A549 (cell line): Measurements from ENCODE around the gene CUL7. TPM values are rescaled to one million over a fixed set of nuclear protein-coding genes. Genes with fewer than 3 reads are reported as not detected.
A peak's percentile ranks its signal among the peaks of the same experiment; 100 is the strongest.

ENCODE experiments used
- ATAC-seq, 2 experiments: fragments of 200-7000 bp in 1 of 2; fragments of >200 bp in 1 of 2; cut with Nextera tagmentation in 1 of 2; cut with Tn5 transposase in 1 of 2; 3 replicates each; pipeline versions ENCODE4 v1.8.0 to v1.9.1; 2018 to 2020; ENCODE audit warnings: mild to moderate bottlenecking in 1 of 2, moderate library complexity in 1 of 2
- CTCF ChIA-PET: fragments of 300-600 bp; sonication (Branson Sonifier 250); formaldehyde crosslinking; extraction: SDS; loops from one replicate; lab custom pipeline; 2021; ENCODE audit warnings: antibody characterized with exemption, inconsistent platforms; lab: Yijun Ruan, JAX
- POLR2A ChIA-PET: fragments of 350-600 bp; formaldehyde crosslinking; extraction: SDS; loops from one replicate; lab custom pipeline; 2021; ENCODE audit warnings: antibody characterized with exemption, inconsistent platforms; lab: Yijun Ruan, JAX
- DNase-seq, 2 experiments: peaks; one replicate each; pipeline versions ENCODE4 v3.0.0 to v3.0.0-alpha.2; 2011 to 2016; ENCODE audit warnings: low read depth in 1 of 2, low spot score in 1 of 2
- FAIRE-seq: peaks from 2 replicates; lab custom pipeline; 2011; peaks lifted over from hg19 to GRCh38; lab: Jason Lieb, UNC
- H3K27ac ChIP-seq, 2 experiments: fragments of >200 bp; sonication (Bioruptor Twin); formaldehyde crosslinking; 3 replicates each; pipeline ENCODE4 v1.5.1; 2016 to 2017
- H3K4me1 ChIP-seq: fragments of >200 bp; sonication (Bioruptor Twin); formaldehyde crosslinking; 3 replicates; pipeline ENCODE4 v1.6.1; 2016
- H3K4me2 ChIP-seq: fragments of >200 bp; sonication (Bioruptor Twin); formaldehyde crosslinking; 3 replicates; pipeline ENCODE4 v1.6.1; 2016
- H3K4me3 ChIP-seq: fragments of >200 bp; sonication (Bioruptor Twin); formaldehyde crosslinking; 3 replicates; pipeline ENCODE4 v1.5.1; 2016
- H3K9me3 ChIP-seq: fragments of >200 bp; sonication (Bioruptor Twin); formaldehyde crosslinking; 3 replicates; pipeline ENCODE4 v1.6.1; 2016
- BHLHE40 ChIP-seq: IDR thresholded peaks from 2 replicates; pipeline ENCODE4 v1.6.1; 2012; ENCODE audit warnings: low read depth, low read length, inconsistent platforms
- CBX2 ChIP-seq: fragments of 200-600 bp; sonication (generic); IDR thresholded peaks from 2 replicates; pipeline ENCODE4 v1.6.1; 2016; ENCODE audit warnings: low read depth, mild to moderate bottlenecking, borderline replicate concordance
- CEBPB ChIP-seq, 2 experiments: fragments of >200 bp in 1 of 2; sonication (Bioruptor Twin) in 1 of 2; formaldehyde crosslinking in 1 of 2; IDR thresholded peaks; 2 replicates each; pipeline ENCODE4 v1.6.1; 2012 to 2016
- CHD2 ChIP-seq: fragments of 150-350 bp; IDR thresholded peaks from 2 replicates; pipeline ENCODE4 v1.6.1; 2014; ENCODE audit warnings: low read length; ENCODE audit not compliant: partially characterized antibody
- FOSB ChIP-seq: fragments of 250-450 bp; sonication (Bioruptor Pico); IDR thresholded peaks from 2 replicates; pipeline ENCODE4 v1.5.0; 2020; ENCODE audit warnings: mild to moderate bottlenecking, moderate library complexity
- FOSL2 ChIP-seq, 2 experiments: fragments of 450-650 bp in 1 of 2; fragments of >200 bp in 1 of 2; sonication (Bioruptor Twin) in 1 of 2; formaldehyde crosslinking; IDR thresholded peaks; 2 replicates each; pipeline versions ENCODE4 v1.5.0 to v1.6.1; 2016 to 2020; ENCODE audit warnings: mild to moderate bottlenecking in 1 of 2, moderate library complexity in 1 of 2
- GATA3 ChIP-seq: IDR thresholded peaks from 2 replicates; pipeline ENCODE4 v1.6.1; 2012; ENCODE audit warnings: borderline replicate concordance
- HOXB5 ChIP-seq: fragments of 250-450 bp; sonication (Bioruptor Pico); IDR thresholded peaks from 2 replicates; pipeline ENCODE4 v1.5.0; 2020; ENCODE audit warnings: mild to moderate bottlenecking, moderate library complexity
- JUNB ChIP-seq: fragments of >200 bp; sonication (Bioruptor Twin); formaldehyde crosslinking; IDR thresholded peaks from 2 replicates; pipeline ENCODE4 v1.6.1; 2016
- KDM1A ChIP-seq: fragments of 200-600 bp; sonication (generic); IDR thresholded peaks from 2 replicates; pipeline ENCODE4 v1.6.1; 2016; ENCODE audit warnings: low read depth, mild to moderate bottlenecking
- KDM5A ChIP-seq: fragments of 200-600 bp; sonication (generic); IDR thresholded peaks from 2 replicates; pipeline ENCODE4 v1.6.1; 2016; ENCODE audit warnings: antibody characterized with exemption, mild to moderate bottlenecking
- NR3C1 ChIP-seq: fragments of >200 bp; sonication (Bioruptor Twin); formaldehyde crosslinking; IDR thresholded peaks from 3 replicates; pipeline ENCODE4 v1.6.1; 2017
- PHF8 ChIP-seq: fragments of 200-600 bp; sonication (generic); IDR thresholded peaks from 2 replicates; pipeline ENCODE4 v1.6.1; 2016; ENCODE audit warnings: low read depth, mild to moderate bottlenecking, antibody characterized with exemption, moderate library complexity, borderline replicate concordance
- POLR2AphosphoS2 ChIP-seq: conservative IDR thresholded peaks from 2 replicates; pipeline ENCODE4 v1.6.1; 2012; ENCODE audit warnings: low read length, improper control_type of control experiment, inconsistent platforms
- RAD21 ChIP-seq, 2 experiments: fragments of >200 bp in 1 of 2; sonication (Bioruptor Twin) in 1 of 2; formaldehyde crosslinking in 1 of 2; IDR thresholded peaks in 1 of 2; conservative IDR thresholded peaks in 1 of 2; 2 replicates in 1 of 2; 3 replicates in 1 of 2; pipeline ENCODE4 v1.6.1; 2012 to 2018; ENCODE audit warnings: inconsistent platforms in 1 of 2
- RCOR1 ChIP-seq: fragments of 150-350 bp; IDR thresholded peaks from 2 replicates; pipeline ENCODE4 v1.6.1; 2014; ENCODE audit warnings: antibody characterized with exemption, low read length, low read depth
- RFX5 ChIP-seq: fragments of 450-650 bp; IDR thresholded peaks from 2 replicates; pipeline ENCODE4 v1.7.1; 2014; ENCODE audit warnings: antibody characterized with exemption, mild to moderate bottlenecking, moderate library complexity
- SREBF2 ChIP-seq: fragments of 450-650 bp; IDR thresholded peaks from 2 replicates; pipeline ENCODE4 v1.6.1; 2014; ENCODE audit warnings: mild to moderate bottlenecking, moderate library complexity
- TFCP2L1 ChIP-seq: fragments of 250-450 bp; sonication (Bioruptor Pico); IDR thresholded peaks from 2 replicates; pipeline ENCODE4 v1.5.0; 2021; ENCODE audit warnings: mild to moderate bottlenecking
- TP53 ChIP-seq: fragments of 250-450 bp; sonication (Bioruptor Pico); IDR thresholded peaks from 2 replicates; pipeline ENCODE4 v1.5.0; 2021; ENCODE audit warnings: mild to moderate bottlenecking, moderate library complexity
- ZFP36 ChIP-seq: fragments of 450-650 bp; IDR thresholded peaks from 2 replicates; pipeline ENCODE4 v1.6.1; 2014; ENCODE audit warnings: borderline replicate concordance; ENCODE audit not compliant: partially characterized antibody
- ZNF302 ChIP-seq: fragments of 250-450 bp; sonication (Bioruptor Pico); IDR thresholded peaks from 2 replicates; pipeline ENCODE4 v1.9.0; 2021; ENCODE audit warnings: inconsistent platforms, mild to moderate bottlenecking, moderate library complexity
- ZSCAN20 ChIP-seq: fragments of 250-450 bp; sonication (Bioruptor Pico); IDR thresholded peaks from 2 replicates; pipeline ENCODE4 v1.8.0; 2022; ENCODE audit warnings: mild to moderate bottlenecking, moderate library complexity
- WGBS: methylation state at CpG from one replicate; pipeline ENCODE4 v1.1.6; 2017; ENCODE audit errors: missing lambda C conversion rate; 5-methylcytosine and 5-hydroxymethylcytosine counted together
- polyA plus RNA-seq, 4 experiments: library from polyadenylated mRNA; depleted of rRNA in 3 of 4; stranded (reverse); fragments of >200 nt; fragmentation: RNase III in 1 of 4; extraction: RNeasy Plus Mini Kit Qiagen cat#74134 plus additional on column Dnase treatment in 1 of 4; gene quantifications; 2 replicates in 3 of 4; 3 replicates in 1 of 4; pipeline ENCODE4 v1.2.3, GENCODE V29; 2011 to 2017
- TF ChIP-seq, protein P1 (sequence below): fragments of 150-350 bp; IDR thresholded peaks from 2 replicates; pipeline ENCODE4 v1.6.1; 2014; ENCODE audit warnings: low read depth, mild to moderate bottlenecking, low read length
- TF ChIP-seq, protein P2 (sequence below): fragments of 250-450 bp; sonication (Bioruptor Pico); IDR thresholded peaks from 2 replicates; pipeline ENCODE4 v1.5.0; 2020; ENCODE audit warnings: low read depth, mild to moderate bottlenecking, moderate library complexity
- TF ChIP-seq, protein P3 (sequence below): IDR thresholded peaks from 2 replicates; pipeline ENCODE4 v1.6.1; 2012
- TF ChIP-seq, protein P4 (sequence below): fragments of >200 bp; sonication (Bioruptor Twin); formaldehyde crosslinking; IDR thresholded peaks from 3 replicates; pipeline ENCODE4 v1.5.1; 2016
- TF ChIP-seq, protein P5 (sequence below): fragments of >200 bp; sonication (Bioruptor Twin); formaldehyde crosslinking; IDR thresholded peaks from 3 replicates; pipeline ENCODE4 v1.6.1; 2016

The CUL7 gene
- polyA plus RNA-seq, 2 of the 4 experiments (the other 2 are of a cell fraction) = 10.0 to 12.1 TPM

DNA sequence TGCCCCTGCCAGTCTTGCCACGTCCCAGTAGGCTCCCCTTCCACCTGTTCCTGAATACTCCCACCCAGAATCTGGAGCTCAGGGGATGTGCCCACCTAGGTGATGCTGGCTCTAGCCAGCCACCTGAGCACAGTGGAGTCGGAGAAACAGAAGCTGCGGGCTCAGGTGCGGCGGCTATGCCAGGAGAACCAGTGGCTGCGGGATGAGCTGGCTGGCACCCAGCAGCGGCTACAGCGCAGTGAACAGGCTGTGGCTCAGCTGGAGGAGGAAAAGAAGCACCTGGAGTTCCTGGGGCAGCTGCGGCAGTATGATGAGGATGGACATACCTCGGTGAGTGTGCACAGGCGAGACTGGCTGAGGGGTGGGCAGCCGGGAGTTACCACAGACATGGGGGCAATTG lies 9.2 kb upstream of the CUL7 start (continued):
- TF ChIP-seq, protein P1, sequence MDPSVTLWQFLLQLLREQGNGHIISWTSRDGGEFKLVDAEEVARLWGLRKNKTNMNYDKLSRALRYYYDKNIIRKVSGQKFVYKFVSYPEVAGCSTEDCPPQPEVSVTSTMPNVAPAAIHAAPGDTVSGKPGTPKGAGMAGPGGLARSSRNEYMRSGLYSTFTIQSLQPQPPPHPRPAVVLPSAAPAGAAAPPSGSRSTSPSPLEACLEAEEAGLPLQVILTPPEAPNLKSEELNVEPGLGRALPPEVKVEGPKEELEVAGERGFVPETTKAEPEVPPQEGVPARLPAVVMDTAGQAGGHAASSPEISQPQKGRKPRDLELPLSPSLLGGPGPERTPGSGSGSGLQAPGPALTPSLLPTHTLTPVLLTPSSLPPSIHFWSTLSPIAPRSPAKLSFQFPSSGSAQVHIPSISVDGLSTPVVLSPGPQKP = no peak
- TF ChIP-seq RFX5 = no peak

DNA sequence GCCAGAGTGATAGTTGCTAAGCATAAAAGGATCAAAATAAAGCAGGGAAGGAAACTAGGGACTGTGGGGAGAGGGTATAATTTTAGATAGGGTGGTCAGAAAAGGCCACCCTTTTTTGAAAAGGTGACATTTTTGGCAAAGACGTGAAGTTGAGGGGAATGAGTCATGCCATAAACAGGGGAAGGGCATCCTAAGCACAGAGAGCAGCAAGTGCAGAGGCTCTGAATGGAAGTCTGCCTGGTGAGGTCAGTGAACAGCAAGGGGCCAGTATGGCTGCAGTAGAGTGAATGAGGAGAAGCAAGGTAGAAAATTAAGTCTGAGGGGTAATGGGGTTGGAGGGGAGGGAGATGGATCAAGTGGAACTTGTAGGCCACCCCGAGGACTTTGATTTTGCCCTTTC lies 8.2 kb upstream of the CUL7 start:
- CTCF ChIA-PET = no interaction called here
- POLR2A ChIA-PET = no interaction called here
- WGBS = 61% methylated on average over 2 of the region's 2 CpGs
- ATAC-seq (no peak), DNase-seq (no peak), FAIRE-seq (no peak)
- H3K4me3 ChIP-seq = no peak overlapping the region
- H3K4me1 ChIP-seq = peaks cover 14% of the 10 kb centered on the region
- TF ChIP-seq TP53 (CRISPR knock-in tag) = no peak
- TF ChIP-seq FOSL2 (IDR thresholded peaks at IDR 0.05) = no peak
- TF ChIP-seq FOSL2 (CRISPR knock-in tag; IDR thresholded peaks at IDR 0.05) = no peak
- TF ChIP-seq ZNF302 (CRISPR knock-in tag) = no peak
- no peak for TF ChIP-seq POLR2AphosphoS2
- TF ChIP-seq ZSCAN20 = no peak
- TF ChIP-seq FOSB = no peak
- no peak for TF ChIP-seq CEBPB (IDR thresholded peaks at IDR 0.05)
- no peak for TF ChIP-seq PHF8
- TF ChIP-seq RCOR1 = no peak
- TF ChIP-seq, protein P2, sequence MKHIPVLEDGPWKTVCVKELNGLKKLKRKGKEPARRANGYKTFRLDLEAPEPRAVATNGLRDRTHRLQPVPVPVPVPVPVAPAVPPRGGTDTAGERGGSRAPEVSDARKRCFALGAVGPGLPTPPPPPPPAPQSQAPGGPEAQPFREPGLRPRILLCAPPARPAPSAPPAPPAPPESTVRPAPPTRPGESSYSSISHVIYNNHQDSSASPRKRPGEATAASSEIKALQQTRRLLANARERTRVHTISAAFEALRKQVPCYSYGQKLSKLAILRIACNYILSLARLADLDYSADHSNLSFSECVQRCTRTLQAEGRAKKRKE (CRISPR knock-in tag) = no peak
- TF ChIP-seq CBX2 = no peak
- TF ChIP-seq ZFP36 = no peak
- TF ChIP-seq, protein P3, sequence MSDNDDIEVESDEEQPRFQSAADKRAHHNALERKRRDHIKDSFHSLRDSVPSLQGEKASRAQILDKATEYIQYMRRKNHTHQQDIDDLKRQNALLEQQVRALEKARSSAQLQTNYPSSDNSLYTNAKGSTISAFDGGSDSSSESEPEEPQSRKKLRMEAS = no peak
- TF ChIP-seq, protein P1 = no peak
- H3K27ac ChIP-seq = no peak overlapping the region
- H3K9me3 ChIP-seq = no peaks in the 10 kb centered on the region
- no peak overlapping the region for H3K4me2 ChIP-seq

DNA sequence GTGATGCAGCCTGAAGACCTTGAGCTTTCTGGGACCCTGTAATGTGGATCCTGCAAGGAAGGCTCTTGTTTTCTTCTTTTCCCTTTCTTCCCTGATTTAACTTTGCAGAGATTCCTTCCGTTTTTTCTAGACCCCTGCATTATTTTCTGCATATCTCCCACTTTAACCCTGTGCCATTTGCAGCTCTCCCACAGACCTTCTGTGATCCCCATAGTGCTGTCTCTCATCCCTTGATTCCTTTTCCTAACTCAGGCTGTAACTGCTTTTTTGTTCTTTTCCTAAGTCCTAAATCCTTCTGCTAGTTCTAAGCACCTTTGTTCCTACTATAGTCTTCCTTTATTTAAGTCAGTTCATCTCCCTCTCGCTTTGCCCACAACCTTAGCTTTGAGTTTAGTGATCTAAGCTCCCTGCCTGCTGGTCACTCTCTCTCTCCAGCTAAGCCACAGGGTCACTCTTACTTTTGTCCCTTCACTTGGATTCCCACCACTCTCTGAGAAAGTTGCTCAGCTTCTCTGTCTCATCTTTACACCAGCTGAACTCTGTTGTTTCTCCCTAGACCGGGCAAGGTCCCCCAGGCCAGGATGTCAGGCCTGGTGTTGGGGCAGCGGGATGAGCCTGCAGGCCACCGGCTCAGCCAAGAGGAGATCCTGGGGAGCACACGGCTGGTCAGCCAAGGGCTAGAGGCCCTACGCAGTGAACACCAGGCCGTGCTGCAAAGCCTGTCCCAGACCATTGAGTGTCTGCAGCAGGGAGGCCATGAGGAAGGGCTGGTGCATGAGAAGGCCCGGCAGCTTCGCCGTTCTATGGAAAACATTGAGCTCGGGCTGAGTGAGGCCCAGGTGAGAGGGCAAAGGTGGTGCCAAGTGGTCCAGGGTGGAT lies 7.3 kb upstream of the CUL7 start:
- 76% methylated on average over 7 of the region's 12 CpGs for WGBS
- Histone ChIP-seq H3K9me3 (no peaks in the 10 kb centered on the region), H3K4me3 (peak overlapping the region; percentile 100; the same call in 1 of the 3 replicates), H3K27ac (peak overlapping the region; percentile 90 to 97; a peak in 4 of 6 replicates), H3K4me1 (peaks cover 14% of the 10 kb centered on the region), H3K4me2 (peak overlapping the region; percentile 87)
- ChIA-PET CTCF (interaction anchor here (0.6 to 1.9 kb wide), 4 partner anchors 10 to 1124 kb away, joined by 3 to 13 read pairs (median 6); no protein-coding TSS in a partner anchor), POLR2A (no interaction called here)
- DNase-seq = no peak
- ATAC-seq = no peak
- FAIRE-seq = no peak
- TF ChIP-seq, protein P4, sequence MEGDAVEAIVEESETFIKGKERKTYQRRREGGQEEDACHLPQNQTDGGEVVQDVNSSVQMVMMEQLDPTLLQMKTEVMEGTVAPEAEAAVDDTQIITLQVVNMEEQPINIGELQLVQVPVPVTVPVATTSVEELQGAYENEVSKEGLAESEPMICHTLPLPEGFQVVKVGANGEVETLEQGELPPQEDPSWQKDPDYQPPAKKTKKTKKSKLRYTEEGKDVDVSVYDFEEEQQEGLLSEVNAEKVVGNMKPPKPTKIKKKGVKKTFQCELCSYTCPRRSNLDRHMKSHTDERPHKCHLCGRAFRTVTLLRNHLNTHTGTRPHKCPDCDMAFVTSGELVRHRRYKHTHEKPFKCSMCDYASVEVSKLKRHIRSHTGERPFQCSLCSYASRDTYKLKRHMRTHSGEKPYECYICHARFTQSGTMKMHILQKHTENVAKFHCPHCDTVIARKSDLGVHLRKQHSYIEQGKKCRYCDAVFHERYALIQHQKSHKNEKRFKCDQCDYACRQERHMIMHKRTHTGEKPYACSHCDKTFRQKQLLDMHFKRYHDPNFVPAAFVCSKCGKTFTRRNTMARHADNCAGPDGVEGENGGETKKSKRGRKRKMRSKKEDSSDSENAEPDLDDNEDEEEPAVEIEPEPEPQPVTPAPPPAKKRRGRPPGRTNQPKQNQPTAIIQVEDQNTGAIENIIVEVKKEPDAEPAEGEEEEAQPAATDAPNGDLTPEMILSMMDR = no peak
- no peak for TF ChIP-seq RCOR1
- no peak for TF ChIP-seq ZSCAN20
- no peak for TF ChIP-seq NR3C1
- no peak for TF ChIP-seq KDM5A
- TF ChIP-seq, protein P3 = no peak
- TF ChIP-seq SREBF2 = no peak
- TF ChIP-seq RFX5 = no peak
- no peak for TF ChIP-seq JUNB
- TF ChIP-seq, protein P5, sequence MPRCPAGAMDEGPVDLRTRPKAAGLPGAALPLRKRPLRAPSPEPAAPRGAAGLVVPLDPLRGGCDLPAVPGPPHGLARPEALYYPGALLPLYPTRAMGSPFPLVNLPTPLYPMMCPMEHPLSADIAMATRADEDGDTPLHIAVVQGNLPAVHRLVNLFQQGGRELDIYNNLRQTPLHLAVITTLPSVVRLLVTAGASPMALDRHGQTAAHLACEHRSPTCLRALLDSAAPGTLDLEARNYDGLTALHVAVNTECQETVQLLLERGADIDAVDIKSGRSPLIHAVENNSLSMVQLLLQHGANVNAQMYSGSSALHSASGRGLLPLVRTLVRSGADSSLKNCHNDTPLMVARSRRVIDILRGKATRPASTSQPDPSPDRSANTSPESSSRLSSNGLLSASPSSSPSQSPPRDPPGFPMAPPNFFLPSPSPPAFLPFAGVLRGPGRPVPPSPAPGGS = no peak
- no peak for TF ChIP-seq FOSB
- no peak for TF ChIP-seq HOXB5 (CRISPR knock-in tag)
- TF ChIP-seq RAD21 (conservative IDR thresholded peaks at IDR 0.05 in 1 of 2, IDR thresholded peaks at IDR 0.05 in 1 of 2) = no peak
- TF ChIP-seq GATA3 = no peak
- TF ChIP-seq CHD2 = no peak
- TF ChIP-seq KDM1A = no peak
- no peak for TF ChIP-seq TFCP2L1 (CRISPR knock-in tag)
- TF ChIP-seq BHLHE40 = no peak
- TF ChIP-seq PHF8 = no peak
